HepG2 (cell line): Measurements from ENCODE around the gene C4orf46. TPM values are rescaled to one million over a fixed set of nuclear protein-coding genes. Genes with fewer than 3 reads are reported as not detected.

Experiments
- BHLHE40 ChIP-seq: IDR thresholded peaks from 2 replicates; pipeline ENCODE4 v1.6.1; 2011; ENCODE audit warnings: low read length, improper control_type of control experiment
- CBX2 ChIP-seq, 2 experiments: fragments of 200-600 bp in 1 of 2; sonication (generic); formaldehyde crosslinking in 1 of 2; IDR thresholded peaks; 2 replicates each; pipeline versions ENCODE4 v1.7.0 to v1.8.1; 2018 to 2022; ENCODE audit warnings: low read depth in 2 of 2, low read length in 1 of 2, mild to moderate bottlenecking in 1 of 2, missing genetic modification reagents in 1 of 2
- CREB1 ChIP-seq, 2 experiments: fragments of 450-650 bp in 1 of 2; IDR thresholded peaks; 2 replicates each; pipeline ENCODE4 v1.6.1; 2016 to 2017; ENCODE audit warnings: control low read depth in 1 of 2, mild to moderate bottlenecking in 1 of 2, missing compliant biosample characterization in 1 of 2, missing genetic modification characterization in 1 of 2
- DMAP1 ChIP-seq: IDR thresholded peaks from 2 replicates; pipeline ENCODE4 v1.6.1; 2016
- FOXK1 ChIP-seq: sonication (generic); formaldehyde crosslinking; IDR thresholded peaks from 2 replicates; pipeline ENCODE4 v1.4.0; 2020; ENCODE audit warnings: low read depth, missing genetic modification reagents, borderline replicate concordance
- ISX ChIP-seq: sonication (generic); formaldehyde crosslinking; conservative IDR thresholded peaks from 2 replicates; pipeline ENCODE4 v1.5.0; 2020; ENCODE audit warnings: missing genetic modification reagents
- KAT7 ChIP-seq: IDR thresholded peaks from 2 replicates; pipeline ENCODE4 v1.6.1; 2018; ENCODE audit warnings: borderline replicate concordance, missing compliant biosample characterization
- KLF6 ChIP-seq: IDR thresholded peaks from 2 replicates; pipeline ENCODE4 v1.8.0; 2016; ENCODE audit warnings: missing biosample characterization, missing genetic modification reagents
- MAZ ChIP-seq, 2 experiments: sonication (generic) in 1 of 2; formaldehyde crosslinking in 1 of 2; IDR thresholded peaks; 2 replicates each; pipeline versions ENCODE4 v1.5.0 to v1.6.1; 2012 to 2020; ENCODE audit warnings: low read depth in 2 of 2, mild to moderate bottlenecking in 2 of 2, borderline replicate concordance in 1 of 2, improper control_type of control experiment in 1 of 2, low read length in 1 of 2, missing genetic modification reagents in 1 of 2, moderate library complexity in 1 of 2
- MXD4 ChIP-seq: IDR thresholded peaks from 2 replicates; pipeline ENCODE4 v1.6.1; 2016; ENCODE audit warnings: mild to moderate bottlenecking, missing biosample characterization, missing genetic modification reagents
- MZF1 ChIP-seq: sonication (generic); formaldehyde crosslinking; IDR thresholded peaks from 2 replicates; pipeline ENCODE4 v1.8.1; 2023; ENCODE audit warnings: mild to moderate bottlenecking, missing genetic modification reagents, borderline replicate concordance
- PHF21A ChIP-seq: sonication (generic); formaldehyde crosslinking; IDR thresholded peaks from 2 replicates; pipeline ENCODE4 v1.5.0; 2020; ENCODE audit warnings: mild to moderate bottlenecking, missing genetic modification reagents
- SOX5 ChIP-seq: IDR thresholded peaks from 2 replicates; pipeline ENCODE4 v1.6.1; 2016; ENCODE audit warnings: borderline replicate concordance
- TGIF2 ChIP-seq: IDR thresholded peaks from 2 replicates; pipeline ENCODE4 v1.6.1; 2016; ENCODE audit warnings: control low read depth, missing compliant biosample characterization
- TOE1 ChIP-seq: sonication (generic); formaldehyde crosslinking; IDR thresholded peaks from 2 replicates; pipeline ENCODE4 v1.4.0; 2020; ENCODE audit warnings: mild to moderate bottlenecking, missing genetic modification reagents
- WIZ ChIP-seq: sonication (generic); formaldehyde crosslinking; IDR thresholded peaks from 2 replicates; pipeline ENCODE4 v1.5.1; 2020; ENCODE audit warnings: mild to moderate bottlenecking, missing genetic modification reagents
- ZFP36L2 ChIP-seq: sonication (generic); formaldehyde crosslinking; IDR thresholded peaks from 2 replicates; pipeline ENCODE4 v1.4.0; 2020; ENCODE audit warnings: missing genetic modification reagents
- ZNF879 ChIP-seq: sonication (generic); formaldehyde crosslinking; IDR thresholded peaks from 2 replicates; pipeline ENCODE4 v1.8.1; 2023; ENCODE audit warnings: missing genetic modification reagents
- ZSCAN29 ChIP-seq: sonication (generic); formaldehyde crosslinking; conservative IDR thresholded peaks from 2 replicates; pipeline ENCODE4 v1.4.0; 2020; ENCODE audit warnings: mild to moderate bottlenecking, missing genetic modification reagents
- polyA plus RNA-seq, 8 experiments: library from polyadenylated mRNA; depleted of rRNA in 3 of 8; stranded (reverse) in 7 of 8; unstranded in 1 of 8; fragments of >200 nt; fragmentation: Illumina TruSeq in 4 of 8; extraction: Trizol in 4 of 8; gene quantifications; 2 replicates each; pipeline versions ENCODE4 v1.2.1 to v1.2.3, GENCODE V29; 2011 to 2016; ENCODE audit warnings: low read depth in 4 of 8, missing spikeins in 1 of 8, mixed read lengths in 1 of 8; ENCODE audit not compliant: insufficient read depth in 1 of 8
- total RNA-seq, 5 experiments: library from RNA; depleted of rRNA; stranded (reverse); fragments of >200 nt; fragmentation: Illumina TruSeq; extraction: Trizol; gene quantifications; 2 replicates each; pipeline ENCODE4 v1.2.3, GENCODE V29; 2016; ENCODE audit warnings: low read depth in 1 of 5
- TF ChIP-seq, protein P1 (sequence below): sonication (generic); formaldehyde crosslinking; IDR thresholded peaks from 2 replicates; pipeline ENCODE4 v1.5.1; 2020; ENCODE audit warnings: missing genetic modification reagents, mild to moderate bottlenecking, borderline replicate concordance

Gene C4orf46
- total and polyA plus RNA-seq, 2 of the 13 experiments (the other 11 are each of a cell fraction or from before 2014, with no cell fraction given): 8.5 to 10.4 TPM

DNA sequence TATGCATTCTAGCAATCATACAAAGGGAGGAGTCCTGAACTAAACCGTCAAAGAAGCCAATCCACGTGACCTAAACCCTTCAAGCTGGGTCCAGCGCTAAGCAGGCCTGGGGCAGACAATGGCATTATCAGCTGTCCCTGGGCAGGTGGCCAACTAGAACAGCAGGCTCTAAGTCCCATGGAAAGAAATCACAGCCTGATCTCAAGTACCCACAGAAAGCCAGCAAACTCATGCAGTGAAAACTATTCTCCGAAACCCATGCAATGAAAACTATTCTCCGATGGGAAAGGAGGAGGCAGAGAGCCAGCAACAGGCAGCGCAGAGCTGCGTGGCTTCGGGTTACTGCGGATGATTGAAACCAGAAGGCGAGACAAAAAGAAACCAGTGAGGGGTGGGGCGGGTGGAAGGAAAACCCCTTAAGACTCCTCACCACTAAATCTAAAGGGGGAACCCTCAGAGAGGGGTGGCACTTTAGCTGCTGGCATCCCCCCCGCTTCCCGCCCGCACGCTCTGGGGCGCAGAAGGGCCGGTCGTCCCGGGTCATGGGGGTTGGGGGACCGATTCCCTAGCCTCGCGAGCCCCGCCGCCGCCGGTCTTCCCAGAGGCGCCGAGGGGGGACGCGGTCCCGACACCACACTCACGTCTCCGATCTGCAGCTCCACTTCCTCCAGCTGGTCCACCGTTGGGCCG is 567 bp downstream of the C4orf46 start (continued):
- TF ChIP-seq CBX2 (IDR thresholded peaks at IDR 0.05; ENCODE audit: low read depth, low read length) (no peak), CBX2 (CRISPR knock-in tag; IDR thresholded peaks at IDR 0.05; ENCODE audit: low read depth) (no peak), ZFP36L2 (CRISPR knock-in tag) (no peak), KLF6 (no peak), KAT7 (no peak), MAZ (IDR thresholded peaks at IDR 0.05; ENCODE audit: borderline replicate concordance, low read depth, low read length) (no peak), MAZ (CRISPR knock-in tag; IDR thresholded peaks at IDR 0.05; ENCODE audit: low read depth) (0 out of 2 replicates have a peak, but pooled peaks have one; percentile 21), TOE1 (CRISPR knock-in tag) (no peak), ZNF879 (CRISPR knock-in tag) (no peak), BHLHE40 (0 out of 2 replicates have a peak, but pooled peaks have one; percentile 17), ISX (CRISPR knock-in tag) (no peak), ZSCAN29 (CRISPR knock-in tag) (0 out of 2 replicates have a peak, but pooled peaks have one; percentile 38), WIZ (CRISPR knock-in tag) (0 out of 2 replicates have a peak, but pooled peaks have one; percentile 75), FOXK1 (CRISPR knock-in tag) (no peak), CREB1 (IDR thresholded peaks at IDR 0.05) (no peak), CREB1 (CRISPR knock-in tag; IDR thresholded peaks at IDR 0.05) (no peak), SOX5 (CRISPR knock-in tag) (peak; percentile 30; the same call in 1 of the 2 replicates), MXD4 (CRISPR knock-in tag) (no peak; the same call in 1 of the 2 replicates), DMAP1 (CRISPR knock-in tag) (peak; percentile 14; the same call in 1 of the 2 replicates), TGIF2 (CRISPR knock-in tag) (0 out of 2 replicates have a peak, but pooled peaks have one; percentile 43), PHF21A (no peak), MZF1 (CRISPR knock-in tag) (no peak)
- TF ChIP-seq, protein P1, sequence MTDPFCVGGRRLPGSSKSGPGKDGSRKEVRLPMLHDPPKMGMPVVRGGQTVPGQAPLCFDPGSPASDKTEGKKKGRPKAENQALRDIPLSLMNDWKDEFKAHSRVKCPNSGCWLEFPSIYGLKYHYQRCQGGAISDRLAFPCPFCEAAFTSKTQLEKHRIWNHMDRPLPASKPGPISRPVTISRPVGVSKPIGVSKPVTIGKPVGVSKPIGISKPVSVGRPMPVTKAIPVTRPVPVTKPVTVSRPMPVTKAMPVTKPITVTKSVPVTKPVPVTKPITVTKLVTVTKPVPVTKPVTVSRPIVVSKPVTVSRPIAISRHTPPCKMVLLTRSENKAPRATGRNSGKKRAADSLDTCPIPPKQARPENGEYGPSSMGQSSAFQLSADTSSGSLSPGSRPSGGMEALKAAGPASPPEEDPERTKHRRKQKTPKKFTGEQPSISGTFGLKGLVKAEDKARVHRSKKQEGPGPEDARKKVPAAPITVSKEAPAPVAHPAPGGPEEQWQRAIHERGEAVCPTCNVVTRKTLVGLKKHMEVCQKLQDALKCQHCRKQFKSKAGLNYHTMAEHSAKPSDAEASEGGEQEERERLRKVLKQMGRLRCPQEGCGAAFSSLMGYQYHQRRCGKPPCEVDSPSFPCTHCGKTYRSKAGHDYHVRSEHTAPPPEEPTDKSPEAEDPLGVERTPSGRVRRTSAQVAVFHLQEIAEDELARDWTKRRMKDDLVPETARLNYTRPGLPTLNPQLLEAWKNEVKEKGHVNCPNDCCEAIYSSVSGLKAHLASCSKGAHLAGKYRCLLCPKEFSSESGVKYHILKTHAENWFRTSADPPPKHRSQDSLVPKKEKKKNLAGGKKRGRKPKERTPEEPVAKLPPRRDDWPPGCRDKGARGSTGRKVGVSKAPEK (CRISPR knock-in tag): no peak
